CD8-positive, alpha-beta memory T cell (primary cell): ENCODE measurements around the gene CGB5. TPM values are rescaled to one million over a fixed set of nuclear protein-coding genes. Genes with fewer than 3 reads are reported as not detected.
"Not testable (repeated sequence)": the region's sequence is repeated elsewhere in the genome, so short reads cannot be mapped to it uniquely, and the experiment has no call there.

Source experiments
- CTCF ChIA-PET: fragments of 350-600 bp; sonication (Branson Sonifier 250); formaldehyde crosslinking; loops from one replicate; lab custom pipeline; 2021; ENCODE audit warnings: antibody characterized with exemption; lab: Charles Lee
- POLR2A ChIA-PET: fragments of 350-600 bp; sonication (Branson Sonifier 250); formaldehyde crosslinking; loops from one replicate; lab custom pipeline; 2021; ENCODE audit warnings: antibody characterized with exemption; lab: Charles Lee
- DNase-seq, 5 donors: peaks; one replicate each; pipeline versions ENCODE4 v3.0.0 to v3.0.0-alpha.2; 2020 to 2022; ENCODE audit warnings: mixed read lengths in 1 of 5
- H3K27ac ChIP-seq: one replicate; pipeline ENCODE4 v1.7.0; 2013; ENCODE audit warnings: low read depth, mild to moderate bottlenecking, low read length, moderate library complexity
- H3K27me3 ChIP-seq: 2 replicates; pipeline ENCODE4 v1.7.0; 2013; ENCODE audit warnings: low read length, mild to moderate bottlenecking; ENCODE audit not compliant: insufficient read depth, poor library complexity, severe bottlenecking
- H3K36me3 ChIP-seq: 2 replicates; pipeline ENCODE4 v1.7.0; 2013; ENCODE audit warnings: mild to moderate bottlenecking, low read length, moderate library complexity; ENCODE audit not compliant: insufficient read depth
- H3K4me1 ChIP-seq: 2 replicates; pipeline ENCODE4 v1.7.0; 2013; ENCODE audit warnings: mild to moderate bottlenecking, low read length, moderate library complexity; ENCODE audit not compliant: insufficient read depth
- H3K4me3 ChIP-seq: 2 replicates; pipeline ENCODE4 v1.7.0; 2013; ENCODE audit warnings: mild to moderate bottlenecking, low read length
- H3K9me3 ChIP-seq: 2 replicates; pipeline ENCODE4 v1.7.0; 2013; ENCODE audit warnings: mild to moderate bottlenecking, low read length
- H3K27ac Mint-ChIP-seq, 8 donors: one replicate each; pipeline ENCODE4 v1.8.0; 2020 to 2021; ENCODE audit warnings: mixed read lengths in 8 of 8, mild to moderate bottlenecking in 6 of 8, inconsistent platforms in 3 of 8, moderate library complexity in 3 of 8
- H3K27me3 Mint-ChIP-seq, 2 donors: one replicate each; pipeline ENCODE4 v1.8.0; 2020 to 2021; ENCODE audit warnings: mixed read lengths in 2 of 2, mild to moderate bottlenecking in 1 of 2, moderate library complexity in 1 of 2
- H3K36me3 Mint-ChIP-seq, 3 donors: one replicate each; pipeline ENCODE4 v1.8.0; 2020 to 2021; ENCODE audit warnings: mixed read lengths in 3 of 3, inconsistent platforms in 1 of 3, mild to moderate bottlenecking in 1 of 3
- H3K4me1 Mint-ChIP-seq, 3 donors: one replicate each; pipeline ENCODE4 v1.8.0; 2020 to 2021; ENCODE audit warnings: mixed read lengths in 3 of 3, inconsistent platforms in 1 of 3, mild to moderate bottlenecking in 1 of 3
- H3K4me3 Mint-ChIP-seq, 7 donors: one replicate each; pipeline ENCODE4 v1.8.0; 2020 to 2021; ENCODE audit warnings: mixed read lengths in 7 of 7, mild to moderate bottlenecking in 6 of 7, moderate library complexity in 4 of 7, inconsistent platforms in 2 of 7
- H3K9me3 Mint-ChIP-seq, 5 donors: one replicate each; pipeline ENCODE4 v1.8.0; 2020 to 2022; ENCODE audit warnings: mixed read lengths in 5 of 5, mild to moderate bottlenecking in 3 of 5, moderate library complexity in 2 of 5, inconsistent platforms in 1 of 5
- polyA plus RNA-seq: library from polyadenylated mRNA; unstranded; fragments of 300-500 nt; fragmentation: Illumina TruSeq; gene quantifications from one replicate; pipeline ENCODE4 v1.2.3, GENCODE V29; 2021
- total RNA-seq, 2 experiments: library from RNA; stranded (reverse); gene quantifications; one replicate each; pipeline ENCODE4 v1.2.3, GENCODE V29; 2021

CGB5 gene
- total and polyA plus RNA-seq, 3 experiments from 2014 or later, result not detected

GRCh38 chr19:49056101-49056901 lies 12.7 kb downstream of the CGB5 start:
- peaks cover 36 to 43% of the 10 kb centered on the region in 2 donors for H3K27me3 Mint-ChIP-seq

GRCh38 chr19:49056902-49057596 lies 13.4 kb downstream of the CGB5 start:
- H3K36me3 ChIP-seq, H3K36me3 Mint-ChIP-seq, POLR2A ChIA-PET, H3K27ac ChIP-seq, H3K9me3 ChIP-seq, DNase-seq, H3K9me3 Mint-ChIP-seq: not testable (repeated sequence)
- peak overlapping the region in 4 of 8 donors; percentile 63 to 86 (median 78) for H3K27ac Mint-ChIP-seq
- peaks cover 14 to 28% (median 16%) of the 10 kb centered on the region in 3 donors for H3K4me1 Mint-ChIP-seq
- H3K27me3 ChIP-seq, result peaks cover 22% of the 10 kb centered on the region
- H3K4me1 ChIP-seq, result peaks cover 17% of the 10 kb centered on the region
- CTCF ChIA-PET, result interaction anchor here (0.8 to 1.2 kb wide), 2 partner anchors 63 to 89 kb away, joined by 4 to 6 read pairs; partner anchors contain the start of genes GYS1 and RUVBL2
- H3K4me3 Mint-ChIP-seq, result peak overlapping the region; percentile 60 to 94 (median 88)
- peak overlapping the region; percentile 66 for H3K4me3 ChIP-seq
- H3K27me3 Mint-ChIP-seq, result peaks cover 38 to 48% of the 10 kb centered on the region in 2 donors

More at GRCh38 chr19:49056101-49056901, 12.7 kb downstream of the CGB5 start:
- ChIA-PET CTCF (interaction anchor here (0.6 to 1.2 kb wide), 5 partner anchors 42 to 189 kb away, joined by 3 to 6 read pairs (median 3); partner anchors contain the start of genes GYS1 and RUVBL2), POLR2A (no interaction called here)
- no peaks in the 10 kb centered on the region for H3K36me3 Mint-ChIP-seq
- DNase-seq, result peak; percentile 41 to 70 (median 45)
- Histone ChIP-seq H3K4me1 (peaks cover 17% of the 10 kb centered on the region), H3K9me3 (no peaks in the 10 kb centered on the region), H3K4me3 (peak overlapping the region; percentile 66), H3K36me3 (no peaks in the 10 kb centered on the region), H3K27ac (no peak overlapping the region), H3K27me3 (peaks cover 22% of the 10 kb centered on the region)
- peak overlapping the region in 2 of 8 donors; percentile 70 to 74 for H3K27ac Mint-ChIP-seq
- peak overlapping the region; percentile 60 to 94 (median 88) for H3K4me3 Mint-ChIP-seq
- peaks cover 14 to 28% (median 16%) of the 10 kb centered on the region in 3 donors for H3K4me1 Mint-ChIP-seq
- peaks cover 0 to 2% (median 0%) of the 10 kb centered on the region in 5 donors for H3K9me3 Mint-ChIP-seq

GRCh38 chr19:49057636-49058234 lies 14.1 kb downstream of the CGB5 start, which contains the start of gene CGB7:
CGB7 (minus strand) TSS chr19:49057749; CDS start chr19:49055375, 2,374 bp downstream.
- CTCF ChIA-PET, result no interaction called here
- Histone ChIP-seq H3K36me3 (no peaks in the 10 kb centered on the region), H3K27ac (no peak within 1 kb of the TSS), H3K4me1 (peaks cover 17% of the 10 kb centered on the region), H3K27me3 (peaks cover 22% of the 10 kb centered on the region), H3K4me3 (peak within 1 kb of the TSS; percentile 66), H3K9me3 (no peaks in the 10 kb centered on the region)
- H3K27ac Mint-ChIP-seq, result peak within 1 kb of the TSS in 4 of 8 donors; percentile 63 to 92 (median 84)
- peaks cover 38 to 48% of the 10 kb centered on the region in 2 donors for H3K27me3 Mint-ChIP-seq
- peak in 4 of 5 donors; percentile 16 to 49 (median 26) for DNase-seq
- peaks cover 14 to 28% (median 16%) of the 10 kb centered on the region in 3 donors for H3K4me1 Mint-ChIP-seq
- H3K36me3 Mint-ChIP-seq, result no peaks in the 10 kb centered on the region
- H3K4me3 Mint-ChIP-seq, result peak within 1 kb of the TSS; percentile 60 to 94 (median 88)
- POLR2A ChIA-PET, result no interaction called here
- peaks cover 0 to 2% (median 0%) of the 10 kb centered on the region in 5 donors for H3K9me3 Mint-ChIP-seq

- Histone ChIP-seq H3K9me3 (no peaks in the 10 kb centered on the region), H3K4me3 (no peak overlapping the region), H3K36me3 (no peaks in the 10 kb centered on the region), H3K4me1 (peaks cover 17% of the 10 kb centered on the region), H3K27me3 (peaks cover 22% of the 10 kb centered on the region), H3K27ac (no peak overlapping the region)
- H3K4me3 Mint-ChIP-seq, result peak overlapping the region in 3 of 7 donors; percentile 62 to 94 (median 83)
- H3K36me3 Mint-ChIP-seq, result no peaks in the 10 kb centered on the region
- H3K27me3 Mint-ChIP-seq, result peaks cover 43 to 52% of the 10 kb centered on the region in 2 donors
- H3K4me1 Mint-ChIP-seq, result peaks cover 14 to 28% (median 16%) of the 10 kb centered on the region in 3 donors
- H3K9me3 Mint-ChIP-seq, result peaks cover 0 to 2% (median 0%) of the 10 kb centered on the region in 5 donors
- ChIA-PET CTCF (no interaction called here), POLR2A (no interaction called here)
- DNase-seq, result no peak
- H3K27ac Mint-ChIP-seq, result no peak overlapping the region
These were observed 14.9 kb downstream of the CGB5 start for GRCh38 chr19:49058562-49058961.

- no peak overlapping the region for H3K27ac ChIP-seq
- peaks cover 14 to 28% (median 16%) of the 10 kb centered on the region in 3 donors for H3K4me1 Mint-ChIP-seq
- H3K36me3 Mint-ChIP-seq, result no peaks in the 10 kb centered on the region
- H3K27ac Mint-ChIP-seq, result no peak overlapping the region
- peaks cover 17% of the 10 kb centered on the region for H3K4me1 ChIP-seq
- H3K36me3 ChIP-seq, result no peaks in the 10 kb centered on the region
- no peak overlapping the region for H3K4me3 ChIP-seq
- peaks cover 0 to 2% (median 0%) of the 10 kb centered on the region in 5 donors for H3K9me3 Mint-ChIP-seq
- CTCF ChIA-PET, result interaction anchor here (1.2 kb wide), 1 partner anchor 65 kb away, joined by 3 read pairs; the partner anchor contains the start of gene RUVBL2
- POLR2A ChIA-PET, result no interaction called here
- H3K27me3 Mint-ChIP-seq, result peaks cover 44 to 56% of the 10 kb centered on the region in 2 donors
- no peaks in the 10 kb centered on the region for H3K9me3 ChIP-seq
- peaks cover 22% of the 10 kb centered on the region for H3K27me3 ChIP-seq
- H3K4me3 Mint-ChIP-seq, result peak overlapping the region in 1 of 7 donors; percentile 62
- no peak for DNase-seq
These were observed 15.4 kb downstream of the CGB5 start for GRCh38 chr19:49059053-49059452.

- POLR2A ChIA-PET, result no interaction called here
- no peak for DNase-seq
These were observed 17.4 kb downstream of the CGB5 start for GRCh38 chr19:49061000-49061399.

GRCh38 chr19:49061445-49061844 lies 17.8 kb downstream of the CGB5 start:
- H3K9me3 Mint-ChIP-seq, result peaks cover 0 to 2% (median 0%) of the 10 kb centered on the region in 5 donors
- H3K4me1 Mint-ChIP-seq, result peaks cover 14 to 23% (median 16%) of the 10 kb centered on the region in 3 donors
- Histone ChIP-seq H3K27me3 (peaks cover 25% of the 10 kb centered on the region), H3K4me1 (peaks cover 14% of the 10 kb centered on the region), H3K27ac (no peak overlapping the region), H3K36me3 (no peaks in the 10 kb centered on the region), H3K9me3 (no peaks in the 10 kb centered on the region), H3K4me3 (no peak overlapping the region)
- H3K27me3 Mint-ChIP-seq, result peaks cover 56 to 71% of the 10 kb centered on the region in 2 donors
- no peak overlapping the region for H3K27ac Mint-ChIP-seq
- CTCF ChIA-PET, result interaction anchor here (1.2 kb wide), 1 partner anchor 68 kb away, joined by 3 read pairs; the partner anchor contains the start of genes GYS1 and RUVBL2
- no peaks in the 10 kb centered on the region for H3K36me3 Mint-ChIP-seq
- no peak for DNase-seq
- no peak overlapping the region for H3K4me3 Mint-ChIP-seq
- POLR2A ChIA-PET, result no interaction called here

More at GRCh38 chr19:49061000-49061399, 17.4 kb downstream of the CGB5 start:
- CTCF ChIA-PET, result interaction anchor here (1.2 kb wide), 2 partner anchors 43 to 68 kb away, joined by 3 read pairs; partner anchors contain the start of genes GYS1 and RUVBL2
- Histone ChIP-seq H3K27me3 (peaks cover 22% of the 10 kb centered on the region), H3K9me3 (no peaks in the 10 kb centered on the region), H3K27ac (no peak overlapping the region), H3K36me3 (no peaks in the 10 kb centered on the region), H3K4me1 (peaks cover 17% of the 10 kb centered on the region), H3K4me3 (no peak overlapping the region)
- H3K36me3 Mint-ChIP-seq, result no peaks in the 10 kb centered on the region
- no peak overlapping the region for H3K4me3 Mint-ChIP-seq
- H3K4me1 Mint-ChIP-seq, result peaks cover 14 to 27% (median 16%) of the 10 kb centered on the region in 3 donors
- peaks cover 53 to 70% of the 10 kb centered on the region in 2 donors for H3K27me3 Mint-ChIP-seq
- H3K27ac Mint-ChIP-seq, result no peak overlapping the region
- peaks cover 0 to 2% (median 0%) of the 10 kb centered on the region in 5 donors for H3K9me3 Mint-ChIP-seq
